PC-9 (cell line): ENCODE data around the gene NLGN1. TPM values are rescaled to one million over a fixed set of nuclear protein-coding genes. Genes with fewer than 3 reads are reported as not detected.

Experiments
- BruUV-seq: library from RNA; stranded (reverse); fragments of 400-500 nt; replicated peaks from 2 replicates; lab custom pipeline; 2021; lab: Mats Ljungman, UMichigan
- CTCF ChIA-PET: fragments of 300-600 bp; sonication (Branson Sonifier 250); formaldehyde crosslinking; loops from one replicate; lab custom pipeline; 2022; ENCODE audit warnings: antibody characterized with exemption; lab: Charles Lee
- POLR2A ChIA-PET: fragments of 300-600 bp; sonication (Branson Sonifier 250); formaldehyde crosslinking; loops from one replicate; lab custom pipeline; 2022; ENCODE audit warnings: antibody characterized with exemption; ENCODE audit not compliant: unreplicated experiment; lab: Charles Lee
- DNase-seq, 2 experiments: peaks; one replicate each; pipeline versions ENCODE4 v3.0.0 to v3.0.0-alpha.2; 2015 to 2022; ENCODE audit warnings: mixed read lengths in 1 of 2
- H2AFZ ChIP-seq: fragments of 200-600 bp; sonication (generic); 2 replicates; pipeline ENCODE4 v1.8.1; 2017; ENCODE audit warnings: antibody characterized with exemption
- H3F3A ChIP-seq: fragments of 200-600 bp; sonication (generic); 2 replicates; pipeline ENCODE4 v1.8.1; 2017; ENCODE audit warnings: antibody characterized with exemption, mild to moderate bottlenecking, low read depth; ENCODE audit not compliant: insufficient read depth
- H3K27ac ChIP-seq: fragments of 200-600 bp; sonication (generic); 2 replicates; pipeline ENCODE4 v1.6.1; 2016; ENCODE audit warnings: mixed run types
- H3K27me3 ChIP-seq: fragments of 200-600 bp; sonication (generic); 2 replicates; pipeline ENCODE4 v1.6.1; 2016; ENCODE audit warnings: low read depth, mixed run types; ENCODE audit not compliant: insufficient read depth
- H3K36me3 ChIP-seq: fragments of 200-600 bp; sonication (generic); 2 replicates; pipeline ENCODE4 v1.6.1; 2016; ENCODE audit warnings: low read depth, mixed run types
- H3K4me1 ChIP-seq: fragments of 200-600 bp; sonication (generic); replicated peaks from 2 replicates; pipeline ENCODE4 v1.6.1; 2016; ENCODE audit warnings: mixed run types; ENCODE audit not compliant: insufficient read depth
- H3K4me2 ChIP-seq: fragments of 200-600 bp; sonication (generic); 2 replicates; pipeline ENCODE4 v1.6.1; 2017; ENCODE audit warnings: mixed run types
- H3K4me3 ChIP-seq: fragments of 200-600 bp; sonication (generic); 2 replicates; pipeline ENCODE4 v1.6.1; 2016; ENCODE audit warnings: mixed run types
- H3K79me2 ChIP-seq: fragments of 200-600 bp; sonication (generic); 2 replicates; pipeline ENCODE4 v1.6.1; 2017; ENCODE audit warnings: low read depth, mixed run types
- H3K9me2 ChIP-seq: fragments of 200-600 bp; sonication (generic); 2 replicates; pipeline ENCODE4 v1.8.1; 2017; ENCODE audit warnings: mild to moderate bottlenecking; ENCODE audit not compliant: insufficient read depth
- H3K9me3 ChIP-seq: fragments of 200-600 bp; sonication (generic); 2 replicates; pipeline ENCODE4 v1.8.1; 2016; ENCODE audit warnings: low read depth; ENCODE audit not compliant: insufficient read depth
- H4K20me1 ChIP-seq: fragments of 200-600 bp; sonication (generic); 2 replicates; pipeline ENCODE4 v1.8.1; 2017; ENCODE audit not compliant: insufficient read depth
- EZH2 ChIP-seq: fragments of 200-600 bp; sonication (generic); IDR thresholded peaks from 2 replicates; pipeline ENCODE4 v1.8.0; 2017; ENCODE audit warnings: antibody characterized with exemption, low read depth
- intact Hi-C: fragments of 100-400 bp; cut with micrococcal nuclease; formaldehyde crosslinking; loops from one replicate; pipeline ENCODE4 v1.10.0; 2022; ENCODE audit not compliant: unreplicated experiment
- total RNA-seq: library from RNA; stranded (reverse); gene quantifications from 2 replicates; pipeline ENCODE4 v1.2.3, GENCODE V29; 2021
- TF ChIP-seq, protein P1 (sequence below): fragments of 200-600 bp; sonication (generic); conservative IDR thresholded peaks from 2 replicates; pipeline ENCODE4 v1.6.1; 2017; ENCODE audit warnings: mixed run types, antibody characterized with exemption, mild to moderate bottlenecking, moderate library complexity

Gene NLGN1
- total RNA-seq, 1 experiment from 2014 or later, result 1.4 TPM

DNA sequence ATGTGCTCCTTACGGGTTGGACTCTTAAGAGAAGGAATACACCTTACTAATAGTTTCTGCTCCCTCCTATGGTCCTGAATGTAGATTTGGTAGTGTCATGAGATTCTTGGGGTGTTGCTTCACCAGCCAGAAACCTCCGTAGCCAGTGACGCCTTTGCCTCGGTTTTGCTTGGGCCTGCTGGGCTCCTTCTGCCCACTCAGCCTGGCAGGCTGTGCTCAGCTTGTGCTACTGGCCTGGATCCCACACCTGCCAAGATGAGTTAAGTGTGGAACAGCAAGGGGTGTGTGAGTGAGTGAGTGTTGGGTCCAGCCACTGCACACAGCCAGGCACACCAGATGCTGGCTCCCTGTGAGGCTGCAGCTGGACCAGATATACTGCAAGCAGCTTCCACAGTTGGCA is 560.1 kb downstream of the NLGN1 start:
- no peaks in the 10 kb centered on the region for H3K27me3 ChIP-seq
- H3K9me3 ChIP-seq, result no peaks in the 10 kb centered on the region
- H3K27ac ChIP-seq, result no peak overlapping the region
- intact Hi-C loops, result no loop called here
- no peaks in the 10 kb centered on the region for H3K9me2 ChIP-seq
- no peaks in the 10 kb centered on the region for H3K36me3 ChIP-seq
- H3K4me1 ChIP-seq, result no peaks in the 10 kb centered on the region
- ChIA-PET CTCF (no interaction called here), POLR2A (no interaction called here)
- H2AFZ ChIP-seq, result no peak overlapping the region
- H3K4me3 ChIP-seq, result no peak overlapping the region
- H3K79me2 ChIP-seq, result no peaks in the 10 kb centered on the region
- no TSS peak for BruUV-seq
- no peaks in the 10 kb centered on the region for H3F3A ChIP-seq
- TF ChIP-seq, protein P1, sequence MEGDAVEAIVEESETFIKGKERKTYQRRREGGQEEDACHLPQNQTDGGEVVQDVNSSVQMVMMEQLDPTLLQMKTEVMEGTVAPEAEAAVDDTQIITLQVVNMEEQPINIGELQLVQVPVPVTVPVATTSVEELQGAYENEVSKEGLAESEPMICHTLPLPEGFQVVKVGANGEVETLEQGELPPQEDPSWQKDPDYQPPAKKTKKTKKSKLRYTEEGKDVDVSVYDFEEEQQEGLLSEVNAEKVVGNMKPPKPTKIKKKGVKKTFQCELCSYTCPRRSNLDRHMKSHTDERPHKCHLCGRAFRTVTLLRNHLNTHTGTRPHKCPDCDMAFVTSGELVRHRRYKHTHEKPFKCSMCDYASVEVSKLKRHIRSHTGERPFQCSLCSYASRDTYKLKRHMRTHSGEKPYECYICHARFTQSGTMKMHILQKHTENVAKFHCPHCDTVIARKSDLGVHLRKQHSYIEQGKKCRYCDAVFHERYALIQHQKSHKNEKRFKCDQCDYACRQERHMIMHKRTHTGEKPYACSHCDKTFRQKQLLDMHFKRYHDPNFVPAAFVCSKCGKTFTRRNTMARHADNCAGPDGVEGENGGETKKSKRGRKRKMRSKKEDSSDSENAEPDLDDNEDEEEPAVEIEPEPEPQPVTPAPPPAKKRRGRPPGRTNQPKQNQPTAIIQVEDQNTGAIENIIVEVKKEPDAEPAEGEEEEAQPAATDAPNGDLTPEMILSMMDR, result no peak
- TF ChIP-seq EZH2, result no peak
- no peak for DNase-seq
- no peak overlapping the region for H3K4me2 ChIP-seq
- no peaks in the 10 kb centered on the region for H4K20me1 ChIP-seq

DNA sequence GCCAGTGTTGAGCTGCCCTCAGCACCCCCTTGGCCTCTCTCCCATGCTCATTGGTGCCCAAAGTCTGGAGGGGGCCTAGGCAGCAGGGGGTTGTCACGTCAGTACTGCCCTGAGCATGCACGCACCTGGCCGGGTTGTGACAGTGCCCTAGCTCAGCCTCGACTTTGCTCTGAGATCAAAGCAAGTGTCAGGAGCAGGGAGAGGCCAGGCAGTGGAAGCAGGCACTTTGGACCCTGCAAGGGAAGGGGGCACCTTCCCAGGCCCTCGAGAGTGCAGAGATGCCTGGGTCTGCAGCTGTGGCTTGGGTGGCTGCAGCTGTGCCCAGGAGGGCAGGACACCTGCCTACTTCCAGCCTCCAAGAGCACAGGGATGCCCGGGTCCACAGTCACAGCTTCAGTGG is 561.3 kb downstream of the NLGN1 start:
- H3K36me3 ChIP-seq, result no peaks in the 10 kb centered on the region
- no peaks in the 10 kb centered on the region for H3K9me2 ChIP-seq
- TF ChIP-seq, protein P1, result no peak
- TF ChIP-seq EZH2, result no peak
- no peaks in the 10 kb centered on the region for H3K4me1 ChIP-seq
- no peak overlapping the region for H3K4me3 ChIP-seq
- no TSS peak for BruUV-seq
- ChIA-PET CTCF (no interaction called here), POLR2A (no interaction called here)
- intact Hi-C loops, result no loop called here
- H3K4me2 ChIP-seq, result no peak overlapping the region
- H2AFZ ChIP-seq, result no peak overlapping the region
- H3K27ac ChIP-seq, result no peak overlapping the region
- H3F3A ChIP-seq, result no peaks in the 10 kb centered on the region
- H3K79me2 ChIP-seq, result no peaks in the 10 kb centered on the region
- H4K20me1 ChIP-seq, result no peaks in the 10 kb centered on the region
- DNase-seq, result no peak
- no peaks in the 10 kb centered on the region for H3K9me3 ChIP-seq
- no peaks in the 10 kb centered on the region for H3K27me3 ChIP-seq

DNA sequence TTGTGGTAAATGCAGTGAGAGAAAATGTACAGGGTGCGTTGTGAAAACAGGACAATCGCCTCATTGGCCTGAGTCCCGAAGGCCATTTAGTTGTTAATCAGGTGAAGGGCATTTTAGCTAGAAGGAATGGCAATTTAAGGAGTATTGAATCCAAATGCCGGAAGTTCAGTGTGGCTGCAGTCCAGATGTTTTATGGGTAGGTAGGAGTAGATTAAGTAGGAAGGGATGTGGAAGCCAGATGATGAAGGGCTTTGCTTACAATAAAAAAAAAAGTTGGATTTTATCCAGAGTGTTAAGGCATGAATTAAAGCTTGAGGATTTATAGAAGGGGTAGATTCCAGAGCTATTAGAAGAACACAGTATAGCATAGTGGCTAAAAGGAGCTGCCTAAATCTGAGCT is 572.7 kb downstream of the NLGN1 start:
- H3K4me2 ChIP-seq, result no peak overlapping the region
- no peaks in the 10 kb centered on the region for H3K36me3 ChIP-seq
- ChIA-PET POLR2A (no interaction called here), CTCF (no interaction called here)
- no peaks in the 10 kb centered on the region for H4K20me1 ChIP-seq
- H3K9me2 ChIP-seq, result peaks cover 4% of the 10 kb centered on the region; the same call in 1 of the 2 replicates
- no peaks in the 10 kb centered on the region for H3K27me3 ChIP-seq
- no peaks in the 10 kb centered on the region for H3F3A ChIP-seq
- no peak overlapping the region for H3K27ac ChIP-seq
- H3K4me3 ChIP-seq, result no peak overlapping the region
- BruUV-seq, result no TSS peak
- DNase-seq, result no peak
- H3K4me1 ChIP-seq, result no peaks in the 10 kb centered on the region
- H3K9me3 ChIP-seq, result no peaks in the 10 kb centered on the region
- intact Hi-C loops, result no loop called here
- no peak overlapping the region for H2AFZ ChIP-seq
- TF ChIP-seq EZH2, result no peak
- TF ChIP-seq, protein P1, result no peak
- no peaks in the 10 kb centered on the region for H3K79me2 ChIP-seq
